Body of pancreas (tissue), 4 donors: Measurements from ENCODE around the gene TTLL5. TPM values are rescaled to one million over a fixed set of nuclear protein-coding genes. Genes with fewer than 3 reads are reported as not detected.

ENCODE experiments used
- ATAC-seq: fragments of 150-250 bp; one replicate; pipeline ENCODE4 v1.9.1; 2016
- DNase-seq, 4 donors: peaks; one replicate each; pipeline ENCODE4 v3.0.0-alpha.2; 2019
- H3K27ac ChIP-seq, 4 donors: fragments of 200-600 bp; sonication (generic); 1 replicate in 3 of 4; 2 replicates in 1 of 4; pipeline versions ENCODE4 v1.5.1 to v1.6.1; 2016 to 2019; ENCODE audit warnings: mild to moderate bottlenecking in 1 of 4, mixed read lengths in 1 of 4, moderate library complexity in 1 of 4
- H3K27me3 ChIP-seq, 2 donors: fragments of 200-600 bp; sonication (generic); one replicate each; pipeline ENCODE4 v1.6.0; 2016; ENCODE audit warnings: mild to moderate bottlenecking in 1 of 2
- H3K36me3 ChIP-seq, 2 donors: fragments of 200-600 bp; sonication (generic); replicated peaks in 1 of 2; 2 replicates each; pipeline ENCODE4 v1.5.1; 2016; ENCODE audit warnings: low read depth in 2 of 2; ENCODE audit not compliant: insufficient read depth in 1 of 2
- H3K4me1 ChIP-seq: fragments of 200-600 bp; sonication (generic); one replicate; pipeline ENCODE4 v1.6.0; 2016
- H3K4me3 ChIP-seq, 2 donors: fragments of 200-600 bp; sonication (generic); 1 replicate in 1 of 2; 2 replicates in 1 of 2; pipeline ENCODE4 v1.5.1; 2016 to 2019
- H3K9me3 ChIP-seq, 3 donors: fragments of 200-600 bp; sonication (generic); 1 replicate in 2 of 3; 2 replicates in 1 of 3; pipeline ENCODE4 v1.5.1; 2016
- POLR2A ChIP-seq, 3 donors: fragments of 450-650 bp; IDR thresholded peaks; one replicate each; pipeline ENCODE4 v1.6.1; 2016; ENCODE audit warnings: antibody characterized with exemption in 3 of 3, mild to moderate bottlenecking in 2 of 3
- WGBS, 2 donors: methylation state at CpG; one replicate each; pipeline ENCODE4 v1.1.5; 2017; 5-methylcytosine and 5-hydroxymethylcytosine counted together
- intact Hi-C: fragments of 100-400 bp; cut with DNase I; formaldehyde crosslinking; loops from one replicate; pipeline ENCODE4 v1.15.1; 2023
- total RNA-seq, 2 donors: library from RNA; depleted of rRNA; stranded (reverse); fragments of >200 nt; gene quantifications; one replicate each; pipeline ENCODE4 v1.1.0, GENCODE V29; 2016
- TF ChIP-seq, protein P1 (sequence below), 7 experiments: fragments of 450-650 bp in 4 of 7; fragments of 200-600 bp in 3 of 7; sonication (generic) in 3 of 7; IDR thresholded peaks; one replicate each; pipeline ENCODE4 v1.5.1; 2016 to 2019; ENCODE audit warnings: antibody characterized with exemption in 7 of 7

Gene TTLL5
- total RNA-seq, 2 donors from 2014 or later, result 21.0 to 21.8 TPM

DNA sequence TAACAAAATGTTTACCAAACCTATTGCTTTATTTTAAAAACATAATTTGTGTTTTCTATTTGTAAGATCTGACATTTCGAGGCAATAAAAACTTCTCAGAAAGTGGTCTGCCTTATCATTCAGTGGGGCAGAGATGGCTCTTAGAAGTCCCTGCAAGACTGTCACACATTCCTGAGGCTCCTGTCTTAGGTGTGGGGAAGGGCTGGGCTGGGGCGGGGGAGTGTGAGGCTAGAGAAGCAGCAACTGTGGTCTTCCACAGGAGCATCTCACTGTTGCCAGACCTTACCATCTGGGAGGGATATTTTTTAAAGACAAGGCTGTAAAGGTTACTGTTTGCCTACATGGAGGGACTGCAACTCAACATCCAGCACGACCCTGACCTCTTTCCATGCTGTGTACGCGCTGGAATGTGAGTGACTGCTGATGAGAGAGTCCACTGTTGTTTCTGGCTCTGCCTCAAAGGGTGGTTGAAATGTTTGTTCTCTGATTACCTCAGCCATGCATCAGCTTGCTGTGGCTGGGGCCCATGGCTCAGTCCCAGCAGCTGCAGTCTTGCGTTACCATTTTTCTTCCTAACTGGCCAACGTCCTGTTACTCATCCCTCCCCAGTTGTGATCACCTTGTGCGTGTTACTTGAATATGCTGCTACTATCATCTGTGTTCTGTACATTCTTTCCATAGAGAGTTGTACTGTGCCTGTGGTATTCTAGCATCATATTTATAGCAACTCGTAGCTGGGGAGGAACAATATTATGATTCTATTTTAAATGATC is 12.8 kb upstream of the TTLL5 start:
- peaks cover 6 to 13% of the 10 kb centered on the region in 2 donors for H3K36me3 ChIP-seq
- peak overlapping the region; percentile 34 to 66 (median 46) for H3K27ac ChIP-seq
- peak; percentile 99 for ATAC-seq
- peak; percentile 73 to 87 (median 85) for DNase-seq
- no peak overlapping the region for H3K4me3 ChIP-seq
- intact Hi-C loops, result no loop called here
- TF ChIP-seq POLR2A (IDR thresholded peaks at IDR 0.05), result no peak
- TF ChIP-seq, protein P1, sequence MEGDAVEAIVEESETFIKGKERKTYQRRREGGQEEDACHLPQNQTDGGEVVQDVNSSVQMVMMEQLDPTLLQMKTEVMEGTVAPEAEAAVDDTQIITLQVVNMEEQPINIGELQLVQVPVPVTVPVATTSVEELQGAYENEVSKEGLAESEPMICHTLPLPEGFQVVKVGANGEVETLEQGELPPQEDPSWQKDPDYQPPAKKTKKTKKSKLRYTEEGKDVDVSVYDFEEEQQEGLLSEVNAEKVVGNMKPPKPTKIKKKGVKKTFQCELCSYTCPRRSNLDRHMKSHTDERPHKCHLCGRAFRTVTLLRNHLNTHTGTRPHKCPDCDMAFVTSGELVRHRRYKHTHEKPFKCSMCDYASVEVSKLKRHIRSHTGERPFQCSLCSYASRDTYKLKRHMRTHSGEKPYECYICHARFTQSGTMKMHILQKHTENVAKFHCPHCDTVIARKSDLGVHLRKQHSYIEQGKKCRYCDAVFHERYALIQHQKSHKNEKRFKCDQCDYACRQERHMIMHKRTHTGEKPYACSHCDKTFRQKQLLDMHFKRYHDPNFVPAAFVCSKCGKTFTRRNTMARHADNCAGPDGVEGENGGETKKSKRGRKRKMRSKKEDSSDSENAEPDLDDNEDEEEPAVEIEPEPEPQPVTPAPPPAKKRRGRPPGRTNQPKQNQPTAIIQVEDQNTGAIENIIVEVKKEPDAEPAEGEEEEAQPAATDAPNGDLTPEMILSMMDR (IDR thresholded peaks at IDR 0.05), result no peak
- H3K9me3 ChIP-seq, result no peaks in the 10 kb centered on the region
- no peaks in the 10 kb centered on the region for H3K27me3 ChIP-seq
- H3K4me1 ChIP-seq, result peaks cover 27% of the 10 kb centered on the region
- WGBS, 2 donors, result 33 to 38% methylated on average over 9 of the region's 9 CpGs

DNA sequence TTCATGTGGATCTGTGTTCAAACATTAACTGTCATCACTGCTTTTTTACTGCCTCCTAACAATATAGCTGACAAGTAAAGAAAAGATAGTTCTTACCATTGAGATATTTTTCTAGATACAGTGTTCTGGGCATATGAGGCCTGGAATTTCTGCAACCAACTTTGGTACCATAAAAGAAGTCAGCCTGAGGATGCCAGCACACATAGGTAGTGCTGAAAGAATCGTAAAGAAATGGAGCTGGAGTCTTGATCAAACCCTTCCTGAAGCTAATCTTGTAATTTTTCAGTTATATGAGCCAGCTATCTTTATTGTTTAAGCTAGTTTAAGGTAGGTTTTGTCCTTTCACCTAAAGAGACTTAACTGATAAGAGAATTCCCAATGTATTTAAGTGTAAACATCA is 11.7 kb upstream of the TTLL5 start:
- DNase-seq, result no peak
- peaks cover 18% of the 10 kb centered on the region for H3K4me1 ChIP-seq
- H3K27me3 ChIP-seq, result no peaks in the 10 kb centered on the region
- no peak for ATAC-seq
- H3K9me3 ChIP-seq, result no peaks in the 10 kb centered on the region
- intact Hi-C loops, result no loop called here
- no peak for TF ChIP-seq POLR2A (IDR thresholded peaks at IDR 0.05)
- TF ChIP-seq, protein P1 (IDR thresholded peaks at IDR 0.05), result no peak
- WGBS, 2 donors, result 96% methylated on average over 1 of the region's 1 CpG
- peaks cover 6 to 13% of the 10 kb centered on the region in 2 donors for H3K36me3 ChIP-seq
- no peak overlapping the region for H3K27ac ChIP-seq
- H3K4me3 ChIP-seq, result no peak overlapping the region

DNA sequence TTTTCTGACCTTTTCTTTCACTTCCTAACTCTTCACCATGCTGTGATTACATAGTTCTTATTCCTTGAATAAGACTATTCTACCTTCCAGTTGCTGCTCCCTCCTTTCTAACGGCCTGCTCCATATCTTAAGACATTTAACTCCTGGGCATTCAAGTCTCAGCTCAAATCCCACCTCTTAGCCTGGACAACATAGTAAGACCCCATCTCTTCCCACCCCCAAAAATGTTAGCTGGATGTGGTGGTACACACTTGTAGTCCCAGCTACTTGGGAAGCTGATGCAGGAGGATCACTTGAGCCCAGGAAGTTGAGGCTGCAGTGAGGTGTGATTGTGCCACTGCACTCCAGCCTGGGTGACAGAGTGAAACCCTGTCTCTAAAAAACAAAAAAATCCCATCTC is 11.3 kb upstream of the TTLL5 start:
- Histone ChIP-seq H3K9me3 (no peaks in the 10 kb centered on the region), H3K4me1 (peaks cover 14% of the 10 kb centered on the region), H3K27me3 (no peaks in the 10 kb centered on the region), H3K4me3 (no peak overlapping the region), H3K27ac (no peak overlapping the region), H3K36me3 (peaks cover 6 to 13% of the 10 kb centered on the region in 2 donors)
- no peak for DNase-seq
- ATAC-seq, result no peak
- WGBS, 2 donors, result 89 to 100% methylated on average over 1 of the region's 1 CpG
- intact Hi-C loops, result loop anchor here (5.0 kb wide), 1 partner anchor 72 kb away; the partner anchor contains the start of gene FLVCR2
- TF ChIP-seq, protein P1 (IDR thresholded peaks at IDR 0.05), result no peak
- no peak for TF ChIP-seq POLR2A (IDR thresholded peaks at IDR 0.05)

DNA sequence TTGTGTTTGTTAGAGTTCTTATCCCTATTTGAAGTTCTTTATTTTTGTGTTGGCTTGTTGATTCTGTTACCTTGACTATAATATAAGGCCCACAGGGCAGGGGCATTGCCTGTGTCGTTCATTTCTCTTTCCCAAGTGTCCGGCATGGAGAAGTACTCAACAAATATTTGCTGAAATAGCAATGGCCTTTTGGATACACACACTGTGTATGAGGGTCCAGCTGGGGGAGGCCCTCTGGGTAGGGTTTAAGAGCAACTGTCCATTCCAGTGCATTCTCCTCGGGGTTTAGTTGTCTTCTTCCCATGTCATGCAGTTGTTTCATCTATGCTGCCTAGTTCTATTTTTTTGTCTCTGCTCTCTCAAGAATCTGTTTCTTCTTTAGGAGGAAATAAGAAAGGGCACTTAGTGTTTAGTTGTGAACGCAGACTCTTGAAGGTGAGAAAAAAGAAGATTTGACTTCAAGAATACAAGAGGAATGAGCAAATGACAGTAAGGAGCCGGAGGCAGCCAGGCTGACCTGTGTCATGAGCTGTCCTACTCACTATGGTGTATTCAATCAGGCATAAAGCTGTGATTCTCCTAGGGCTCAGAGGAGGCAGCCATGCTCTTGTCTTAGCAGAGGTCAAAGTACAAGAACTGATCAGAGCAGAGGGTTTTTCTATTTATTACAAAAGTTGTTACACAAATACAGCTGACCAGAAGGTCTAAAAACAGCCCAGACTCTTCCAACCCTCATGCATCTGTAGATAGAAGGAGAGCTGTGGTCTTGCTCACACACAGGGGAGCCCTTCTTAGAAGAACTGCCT is 10.6 kb upstream of the TTLL5 start:
- TF ChIP-seq, protein P1 (IDR thresholded peaks at IDR 0.05), result no peak
- TF ChIP-seq POLR2A (IDR thresholded peaks at IDR 0.05), result no peak
- intact Hi-C loops, result loop anchor here (5.0 kb wide), 1 partner anchor 73 kb away; the partner anchor contains the start of gene FLVCR2
- Histone ChIP-seq H3K36me3 (peaks cover 6 to 13% of the 10 kb centered on the region in 2 donors), H3K27me3 (no peaks in the 10 kb centered on the region), H3K27ac (no peak overlapping the region), H3K4me3 (no peak overlapping the region), H3K4me1 (peaks cover 14% of the 10 kb centered on the region), H3K9me3 (no peaks in the 10 kb centered on the region)
- ATAC-seq (no peak), DNase-seq (no peak)
- 93 to 94% methylated on average over 5 of the region's 5 CpGs for WGBS, 2 donors
